Measurements from ENCODE around the gene GPR4. TPM values are rescaled to one million over a fixed set of nuclear protein-coding genes. Genes with fewer than 3 reads are reported as not detected.
"Not testable (repeated sequence)": the region's sequence is repeated elsewhere in the genome, so short reads cannot be mapped to it uniquely, and the experiment has no call there.

The GPR4 gene
- total and polyA plus RNA-seq, 2 experiments from 2014 or later: 0.10 TPM; not detected in 1

DNA sequence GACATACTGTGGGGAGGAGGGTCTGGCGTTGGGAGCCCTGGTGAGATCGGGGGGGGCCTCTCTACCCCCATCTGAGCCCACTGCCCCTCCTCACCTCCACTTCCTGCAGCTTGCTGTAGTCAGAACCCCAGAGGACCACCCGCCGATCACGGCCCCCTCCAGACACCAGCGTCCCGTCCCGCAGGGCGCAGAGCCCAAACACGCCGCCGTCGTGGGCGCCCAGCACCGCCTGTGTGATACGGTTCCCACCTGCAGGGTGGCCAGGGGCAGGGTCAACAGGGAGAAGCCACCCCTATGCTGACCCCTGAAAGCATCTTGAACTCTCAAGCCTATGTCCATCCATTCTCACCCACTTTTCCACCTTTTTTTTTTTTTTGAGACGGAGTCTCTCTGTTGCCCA is 19.4 kb upstream of the GPR4 start:
- H3K4me1 ChIP-seq (ENCODE audit: insufficient read depth): no peaks in the 10 kb centered on the region
- DNase-seq (ENCODE audit: low spot score): no peak
- no peak overlapping the region for H2AFZ ChIP-seq
- H3K36me3 ChIP-seq (replicated peaks; ENCODE audit: insufficient read depth, low read depth): no peaks in the 10 kb centered on the region
- no peaks in the 10 kb centered on the region for H3K9me3 ChIP-seq (ENCODE audit: low read depth)
- H3K4me2 ChIP-seq: no peak overlapping the region
- TF ChIP-seq, protein P1, sequence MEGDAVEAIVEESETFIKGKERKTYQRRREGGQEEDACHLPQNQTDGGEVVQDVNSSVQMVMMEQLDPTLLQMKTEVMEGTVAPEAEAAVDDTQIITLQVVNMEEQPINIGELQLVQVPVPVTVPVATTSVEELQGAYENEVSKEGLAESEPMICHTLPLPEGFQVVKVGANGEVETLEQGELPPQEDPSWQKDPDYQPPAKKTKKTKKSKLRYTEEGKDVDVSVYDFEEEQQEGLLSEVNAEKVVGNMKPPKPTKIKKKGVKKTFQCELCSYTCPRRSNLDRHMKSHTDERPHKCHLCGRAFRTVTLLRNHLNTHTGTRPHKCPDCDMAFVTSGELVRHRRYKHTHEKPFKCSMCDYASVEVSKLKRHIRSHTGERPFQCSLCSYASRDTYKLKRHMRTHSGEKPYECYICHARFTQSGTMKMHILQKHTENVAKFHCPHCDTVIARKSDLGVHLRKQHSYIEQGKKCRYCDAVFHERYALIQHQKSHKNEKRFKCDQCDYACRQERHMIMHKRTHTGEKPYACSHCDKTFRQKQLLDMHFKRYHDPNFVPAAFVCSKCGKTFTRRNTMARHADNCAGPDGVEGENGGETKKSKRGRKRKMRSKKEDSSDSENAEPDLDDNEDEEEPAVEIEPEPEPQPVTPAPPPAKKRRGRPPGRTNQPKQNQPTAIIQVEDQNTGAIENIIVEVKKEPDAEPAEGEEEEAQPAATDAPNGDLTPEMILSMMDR (IDR thresholded peaks at IDR 0.05; ENCODE audit: poor library complexity): no peak
- no peak for TF ChIP-seq EZH2 (IDR thresholded peaks at IDR 0.05; ENCODE audit: borderline replicate concordance)
- TF ChIP-seq EZH2phosphoT487 (IDR thresholded peaks at IDR 0.05; ENCODE audit: low read depth, severe bottlenecking, unreplicated experiment): no peak
- no peaks in the 10 kb centered on the region for H3K27me3 ChIP-seq
- no peak overlapping the region for H3K27ac ChIP-seq
- 97% methylated on average over 15 of the region's 17 CpGs for WGBS (ENCODE audit: low lambda C conversion rate, missing lambda C conversion rate)
- no peaks in the 10 kb centered on the region for H3K79me2 ChIP-seq
- H3K4me3 ChIP-seq: no peak overlapping the region
- H4K20me1 ChIP-seq (ENCODE audit: insufficient read depth, poor library complexity, severe bottlenecking): no peaks in the 10 kb centered on the region
- no peaks in the 10 kb centered on the region for H3K9me2 ChIP-seq (replicated peaks; ENCODE audit: insufficient read depth)

DNA sequence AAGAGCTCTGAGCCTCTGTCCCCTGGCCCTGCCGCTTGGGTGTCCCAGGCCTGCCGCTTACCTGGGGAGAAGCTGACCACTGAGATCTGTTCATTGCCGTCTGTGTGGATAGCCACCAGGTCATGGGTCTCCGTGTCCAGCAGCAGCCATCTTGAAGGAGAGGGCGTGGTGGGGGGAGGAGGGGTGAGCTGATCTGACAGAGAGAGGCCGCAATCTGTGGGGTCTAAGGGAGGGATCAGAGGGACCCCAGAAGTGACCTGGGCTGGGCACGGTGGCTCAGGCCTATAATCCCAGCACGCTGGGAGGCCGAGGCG is 14.6 kb upstream of the GPR4 start:
- Histone ChIP-seq H3K4me2 (no peak overlapping the region), H3K4me3 (no peak overlapping the region), H3K27me3 (no peaks in the 10 kb centered on the region), H3K4me1 (ENCODE audit: insufficient read depth) (no peaks in the 10 kb centered on the region), H3K9me3 (ENCODE audit: low read depth) (no peaks in the 10 kb centered on the region), H3K79me2 (no peaks in the 10 kb centered on the region), H3K36me3 (replicated peaks; ENCODE audit: insufficient read depth, low read depth) (no peaks in the 10 kb centered on the region), H4K20me1 (ENCODE audit: insufficient read depth, poor library complexity, severe bottlenecking) (no peaks in the 10 kb centered on the region), H3K9me2 (replicated peaks; ENCODE audit: insufficient read depth) (no peaks in the 10 kb centered on the region), H3K27ac (no peak overlapping the region), H2AFZ (no peak overlapping the region)
- WGBS (ENCODE audit: low lambda C conversion rate, missing lambda C conversion rate): 71% methylated on average over 7 of the region's 10 CpGs
- TF ChIP-seq EZH2 (IDR thresholded peaks at IDR 0.05; ENCODE audit: borderline replicate concordance) (no peak), EZH2phosphoT487 (IDR thresholded peaks at IDR 0.05; ENCODE audit: low read depth, severe bottlenecking, unreplicated experiment) (no peak)
- TF ChIP-seq, protein P1 (IDR thresholded peaks at IDR 0.05; ENCODE audit: poor library complexity): no peak
- no peak for DNase-seq (ENCODE audit: low spot score)

DNA sequence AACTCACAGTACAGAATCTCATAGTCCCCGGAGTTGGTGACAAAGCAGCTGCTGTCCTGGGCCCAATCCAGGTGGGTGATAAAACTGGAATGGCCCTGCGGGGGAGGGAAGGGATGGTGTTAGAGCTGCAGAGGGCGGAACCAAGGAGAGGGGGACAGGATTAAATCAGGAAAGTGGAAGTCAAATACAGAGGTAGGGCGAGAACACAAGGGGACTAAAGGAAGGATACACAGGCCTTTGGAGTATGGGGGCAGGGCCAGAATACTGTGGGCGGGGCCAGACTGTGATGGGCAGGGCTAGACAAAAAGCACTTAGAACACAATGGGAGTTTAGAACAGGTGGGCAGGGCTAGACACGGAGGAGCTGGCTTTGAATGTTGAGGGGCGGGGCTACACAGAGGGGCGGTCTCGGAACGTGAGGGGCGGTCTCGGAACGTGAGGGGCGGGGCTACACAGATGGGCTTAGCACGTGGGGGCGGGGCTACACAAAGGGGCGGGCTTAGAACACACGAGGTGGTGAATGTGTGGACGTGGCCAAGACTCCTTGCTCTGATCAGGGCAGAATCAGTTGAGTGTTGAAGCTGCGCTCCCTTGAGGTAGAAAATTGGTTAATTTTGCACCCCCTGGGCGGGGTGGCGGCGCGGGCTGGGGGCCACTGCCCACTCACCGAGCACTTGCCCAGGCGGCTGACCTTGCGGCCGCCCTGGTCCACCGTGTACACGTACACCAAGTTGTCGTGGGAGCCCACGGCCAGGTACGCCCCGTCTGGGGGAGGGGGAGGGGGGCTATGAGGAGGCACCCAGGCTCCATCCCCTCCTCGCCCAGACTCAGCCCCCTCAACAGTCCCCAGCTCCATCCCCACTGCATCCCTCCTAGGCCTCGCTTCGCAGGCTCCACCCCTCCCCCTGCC is 14.0 kb upstream of the GPR4 start:
- Histone ChIP-seq H3K4me2 (no peak overlapping the region), H3K27me3 (no peaks in the 10 kb centered on the region), H4K20me1 (ENCODE audit: insufficient read depth, poor library complexity, severe bottlenecking) (no peaks in the 10 kb centered on the region), H3K9me3 (ENCODE audit: low read depth) (no peaks in the 10 kb centered on the region), H3K79me2 (no peaks in the 10 kb centered on the region), H3K36me3 (replicated peaks; ENCODE audit: insufficient read depth, low read depth) (no peaks in the 10 kb centered on the region), H3K27ac (peak overlapping the region; percentile 7), H3K9me2 (replicated peaks; ENCODE audit: insufficient read depth) (no peaks in the 10 kb centered on the region), H3K4me3 (no peak overlapping the region), H3K4me1 (ENCODE audit: insufficient read depth) (no peaks in the 10 kb centered on the region), H2AFZ (no peak overlapping the region)
- 52% methylated on average over 18 of the region's 37 CpGs for WGBS (ENCODE audit: low lambda C conversion rate, missing lambda C conversion rate)
- TF ChIP-seq, protein P1 (IDR thresholded peaks at IDR 0.05; ENCODE audit: poor library complexity): no peak
- no peak for TF ChIP-seq EZH2phosphoT487 (IDR thresholded peaks at IDR 0.05; ENCODE audit: low read depth, severe bottlenecking, unreplicated experiment)
- no peak for TF ChIP-seq EZH2 (IDR thresholded peaks at IDR 0.05; ENCODE audit: borderline replicate concordance)
- peak; percentile 92 for DNase-seq (ENCODE audit: low spot score)

DNA sequence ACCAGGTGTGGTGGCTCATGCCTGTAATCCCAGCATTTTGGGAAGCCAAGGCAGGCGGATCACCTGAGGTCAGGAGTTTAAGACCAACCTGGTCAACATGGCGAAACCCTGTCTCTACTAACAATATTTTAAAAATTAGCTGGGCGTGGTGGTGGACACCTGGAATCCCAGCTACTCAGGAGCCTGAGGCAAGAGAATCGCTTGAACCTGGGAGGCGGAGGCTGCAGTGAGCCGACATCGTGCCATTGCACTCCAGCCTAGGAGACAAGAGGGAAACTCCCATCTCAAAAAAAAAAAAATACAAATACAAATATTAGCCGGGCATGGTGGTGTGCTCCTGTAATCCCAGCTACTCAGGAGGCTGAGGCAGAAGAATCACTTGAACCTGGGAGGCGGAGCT is 13.0 kb upstream of the GPR4 start:
- not testable (repeated sequence) for H3K4me3 ChIP-seq; H4K20me1 ChIP-seq (ENCODE audit: insufficient read depth, poor library complexity, severe bottlenecking); H3K4me1 ChIP-seq (ENCODE audit: insufficient read depth); H2AFZ ChIP-seq; H3K36me3 ChIP-seq (replicated peaks; ENCODE audit: insufficient read depth, low read depth); H3K79me2 ChIP-seq; H3K9me3 ChIP-seq (ENCODE audit: low read depth); H3K27me3 ChIP-seq; DNase-seq (ENCODE audit: low spot score); H3K9me2 ChIP-seq (replicated peaks; ENCODE audit: insufficient read depth); H3K4me2 ChIP-seq
- peak overlapping the region; percentile 83 for H3K27ac ChIP-seq
- 95% methylated on average over 9 of the region's 9 CpGs for WGBS (ENCODE audit: low lambda C conversion rate, missing lambda C conversion rate)

Data from hepatocyte (in vitro differentiated cells).